Tibial artery (tissue), 4 donors: ENCODE measurements around the gene DNAJC22.
A peak's percentile ranks its signal among the peaks of the same experiment; 100 is the strongest.

Experiments used
- DNase-seq, 2 donors: peaks; one replicate each; pipeline ENCODE4 v3.0.0-alpha.2; 2019
- H3K27ac ChIP-seq, 2 donors: fragments of 200-600 bp; sonication (generic) in 1 of 2; 1 replicate in 1 of 2; 2 replicates in 1 of 2; pipeline ENCODE4 v1.5.1; 2018 to 2019; ENCODE audit warnings: mild to moderate bottlenecking in 1 of 2
- H3K27me3 ChIP-seq, 2 donors: fragments of 200-600 bp; sonication (generic) in 1 of 2; one replicate each; pipeline versions ENCODE4 v1.5.1 to v1.6.0; 2016 to 2019
- H3K36me3 ChIP-seq, 3 donors: fragments of 200-600 bp; sonication (generic) in 2 of 3; one replicate each; pipeline ENCODE4 v1.5.1; 2016 to 2019; ENCODE audit warnings: mild to moderate bottlenecking in 2 of 3
- H3K4me1 ChIP-seq, 4 donors: fragments of 200-600 bp; sonication (generic) in 2 of 4; 1 replicate in 3 of 4; 2 replicates in 1 of 4; pipeline ENCODE4 v1.5.1; 2016 to 2019
- H3K4me3 ChIP-seq, 2 donors: fragments of 200-600 bp; sonication (generic) in 1 of 2; 1 replicate in 1 of 2; 2 replicates in 1 of 2; pipeline ENCODE4 v1.5.1; 2018 to 2019; ENCODE audit warnings: mild to moderate bottlenecking in 2 of 2
- H3K9me3 ChIP-seq, 3 donors: fragments of 200-600 bp; sonication (generic) in 1 of 3; one replicate each; pipeline ENCODE4 v1.5.1; 2016 to 2019
- CTCF ChIP-seq, 2 experiments: fragments of 200-600 bp in 1 of 2; fragments of 450-650 bp in 1 of 2; IDR thresholded peaks; one replicate each; pipeline ENCODE4 v1.5.1; 2017 to 2019; ENCODE audit warnings: antibody characterized with exemption in 2 of 2, mild to moderate bottlenecking in 1 of 2, moderate library complexity in 1 of 2
- intact Hi-C: fragments of 100-400 bp; cut with DNase I; formaldehyde crosslinking; loops from one replicate; pipeline ENCODE4 v1.15.0; 2023; ENCODE audit warnings: low total_unique reads

Gene DNAJC22

DNA sequence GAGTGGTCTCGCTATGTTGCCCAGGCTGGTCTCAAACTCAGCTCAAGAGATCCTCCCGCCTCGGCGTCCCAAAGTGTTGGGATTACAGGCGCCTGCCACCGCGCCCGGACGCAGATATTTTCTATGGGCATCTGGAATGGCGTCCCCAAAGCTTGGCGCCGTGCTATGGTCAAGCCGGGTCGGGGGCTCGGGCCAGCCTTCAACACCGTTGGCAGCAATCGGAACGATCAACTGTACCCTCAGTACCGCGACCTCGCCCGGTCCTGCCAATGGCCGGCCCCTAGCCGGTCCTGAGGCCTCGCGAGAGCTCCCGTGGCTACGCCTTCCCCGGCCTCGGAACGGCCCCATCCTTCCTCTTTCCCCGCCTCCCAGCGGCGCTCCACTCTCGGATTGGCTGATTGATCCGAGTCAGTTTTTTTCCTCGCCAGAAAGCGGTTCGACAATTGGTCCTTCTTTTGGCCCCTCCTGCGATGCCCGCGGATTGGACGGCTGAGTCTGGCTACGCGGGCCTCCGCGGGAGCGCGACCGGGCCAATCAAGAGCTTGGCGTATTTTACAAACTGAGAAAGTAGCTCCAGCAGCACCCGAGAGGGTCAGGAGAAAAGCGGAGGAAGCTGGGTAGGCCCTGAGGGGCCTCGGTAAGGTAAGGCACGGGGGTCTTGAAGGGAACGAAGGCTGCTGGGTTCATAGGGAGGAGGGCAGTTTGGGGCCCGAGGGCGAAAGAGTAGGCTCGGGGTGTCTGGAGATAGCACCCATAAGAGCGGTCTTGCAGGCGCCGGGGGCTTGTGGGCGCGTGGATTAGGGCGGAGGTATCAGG is 23.8 kb upstream of the DNAJC22 start, which contains the start of gene TROAP:
Gene TROAP, plus strand, starts transcription at position 548 of the 816 bp plus-strand sequence. CDS start 354 bp downstream, outside the sequence.
- peak within 1 kb of the TSS in 1 of 2 donors; percentile 63 for H3K27ac ChIP-seq

GRCh38 chr12:49323524-49324097 is 23.1 kb upstream of the DNAJC22 start:
- H3K4me1 ChIP-seq: peaks cover 0 to 15% (median 10%) of the 10 kb centered on the region in 4 donors
- H3K4me3 ChIP-seq: peak overlapping the region; percentile 63 to 66
- H3K27me3 ChIP-seq: no peaks in the 10 kb centered on the region
- DNase-seq: no peak
- intact Hi-C loops: no loop called here
- H3K36me3 ChIP-seq: no peaks in the 10 kb centered on the region
- no peak for TF ChIP-seq CTCF (IDR thresholded peaks at IDR 0.05)
- no peaks in the 10 kb centered on the region for H3K9me3 ChIP-seq
- no peak overlapping the region for H3K27ac ChIP-seq

More for the DNA sequence above, 23.8 kb upstream of the DNAJC22 start, which contains the start of gene TROAP:
- H3K4me1 ChIP-seq: peaks cover 0 to 15% (median 10%) of the 10 kb centered on the region in 4 donors
- peak; percentile 97 to 99 for DNase-seq
- intact Hi-C loops: no loop called here
- no peaks in the 10 kb centered on the region for H3K9me3 ChIP-seq
- no peaks in the 10 kb centered on the region for H3K36me3 ChIP-seq
- H3K4me3 ChIP-seq: peak within 1 kb of the TSS; percentile 63 to 66
- H3K27me3 ChIP-seq: no peaks in the 10 kb centered on the region
- TF ChIP-seq CTCF (IDR thresholded peaks at IDR 0.05): peak in 1 of 2 experiments; percentile 16

DNA sequence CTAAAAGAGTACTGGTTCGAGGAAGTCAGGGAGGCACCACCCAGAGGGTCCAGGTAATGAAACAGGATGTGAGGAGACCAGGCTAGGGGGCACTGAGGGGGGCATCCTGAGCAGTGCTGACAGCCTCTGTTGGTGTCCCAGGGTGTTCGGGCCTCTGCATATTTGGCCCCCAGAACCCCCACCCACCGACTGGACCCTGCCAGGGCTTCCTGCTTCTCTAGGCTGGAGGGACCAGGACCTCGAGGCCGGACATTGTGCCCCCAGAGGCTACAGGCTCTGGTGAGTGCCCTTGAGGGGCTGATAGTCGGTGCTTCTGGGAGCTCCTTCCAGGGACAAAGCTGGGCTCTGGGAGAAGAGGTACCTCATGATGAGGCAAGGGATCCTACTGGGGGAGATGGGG is 21.1 kb upstream of the DNAJC22 start:
- Histone ChIP-seq H3K4me1 (peaks cover 0 to 15% (median 10%) of the 10 kb centered on the region in 4 donors), H3K9me3 (no peaks in the 10 kb centered on the region), H3K27me3 (peaks cover 0 to 6% of the 10 kb centered on the region in 2 donors), H3K4me3 (no peak overlapping the region), H3K27ac (no peak overlapping the region), H3K36me3 (no peaks in the 10 kb centered on the region)
- intact Hi-C loops: no loop called here
- TF ChIP-seq CTCF (IDR thresholded peaks at IDR 0.05): no peak
- no peak for DNase-seq

DNA sequence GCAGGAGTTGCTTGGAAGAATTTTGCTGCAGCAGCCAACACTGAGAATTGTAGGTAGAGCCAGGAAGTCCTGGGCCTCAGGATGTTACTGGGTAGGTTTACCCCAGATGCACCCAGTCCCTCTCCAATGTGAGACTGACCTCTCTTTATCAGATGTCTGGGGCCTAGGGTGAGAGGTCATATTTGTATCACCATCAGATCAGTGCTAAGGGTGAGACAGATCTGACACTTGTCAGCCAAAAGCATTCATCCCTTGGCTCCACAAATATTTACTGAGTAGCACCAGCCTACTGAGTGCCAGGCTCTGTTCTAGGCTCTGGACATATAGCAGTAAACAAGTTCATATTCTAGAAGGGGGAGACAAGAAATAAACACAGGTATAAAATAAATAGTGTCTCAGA is 19.3 kb upstream of the DNAJC22 start:
- H3K27ac ChIP-seq: no peak overlapping the region
- no peak for TF ChIP-seq CTCF (IDR thresholded peaks at IDR 0.05)
- peaks cover 0 to 21% (median 10%) of the 10 kb centered on the region in 4 donors for H3K4me1 ChIP-seq
- DNase-seq: no peak
- H3K4me3 ChIP-seq: no peak overlapping the region
- H3K27me3 ChIP-seq: peaks cover 0 to 15% of the 10 kb centered on the region in 2 donors
- intact Hi-C loops: no loop called here
- no peaks in the 10 kb centered on the region for H3K9me3 ChIP-seq
- H3K36me3 ChIP-seq: no peaks in the 10 kb centered on the region

DNA sequence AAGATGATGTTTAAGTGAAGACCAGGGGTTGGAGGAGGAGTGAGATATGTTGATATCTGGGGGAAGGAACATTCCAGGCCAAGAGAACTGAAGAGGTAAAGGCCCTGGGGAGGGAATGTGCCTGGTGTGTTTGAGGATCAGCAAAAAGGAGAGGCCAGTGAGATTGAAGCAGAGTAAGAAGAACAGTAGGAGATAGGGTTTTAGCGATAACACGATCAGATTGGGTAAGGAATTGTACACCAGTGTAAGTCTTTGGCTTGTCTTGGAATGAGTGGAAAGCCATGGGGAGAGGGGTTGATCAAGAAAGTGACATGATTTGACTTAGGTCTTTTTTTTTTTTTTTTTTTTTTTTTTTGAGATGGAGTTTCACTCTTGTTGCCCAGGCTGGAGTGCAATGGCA is 18.8 kb upstream of the DNAJC22 start:
- Histone ChIP-seq H3K27ac (no peak overlapping the region), H3K4me1 (peaks cover 0 to 21% (median 10%) of the 10 kb centered on the region in 4 donors), H3K4me3 (no peak overlapping the region), H3K36me3 (no peaks in the 10 kb centered on the region), H3K9me3 (no peaks in the 10 kb centered on the region), H3K27me3 (peaks cover 0 to 20% of the 10 kb centered on the region in 2 donors)
- TF ChIP-seq CTCF (IDR thresholded peaks at IDR 0.05): no peak
- intact Hi-C loops: no loop called here
- no peak for DNase-seq
